HUES64 (cell line): Measurements from ENCODE around the gene CARD9.

Experiments
- H3K27ac ChIP-seq: 2 replicates; pipeline ENCODE4 v1.7.0; 2013; ENCODE audit warnings: low read depth, low read length, inconsistent platforms
- H3K27me3 ChIP-seq: 2 replicates; pipeline ENCODE4 v1.6.1; 2013; ENCODE audit warnings: mild to moderate bottlenecking, low read length; ENCODE audit not compliant: insufficient read depth
- H3K36me3 ChIP-seq: 2 replicates; pipeline ENCODE4 v1.6.1; 2013; ENCODE audit warnings: mild to moderate bottlenecking, low read length; ENCODE audit not compliant: insufficient read depth
- H3K4me1 ChIP-seq: 2 replicates; pipeline ENCODE4 v1.6.1; 2013; ENCODE audit warnings: mild to moderate bottlenecking, low read length, moderate library complexity; ENCODE audit not compliant: insufficient read depth
- H3K4me3 ChIP-seq: 2 replicates; pipeline ENCODE4 v1.5.1; 2013; ENCODE audit warnings: mild to moderate bottlenecking, low read length, moderate library complexity
- H3K9ac ChIP-seq: 2 replicates; pipeline ENCODE4 v1.6.1; 2013; ENCODE audit warnings: mild to moderate bottlenecking, low read depth, low read length
- H3K9me3 ChIP-seq: 2 replicates; pipeline ENCODE4 v1.6.1; 2013; ENCODE audit warnings: low read depth, low read length; ENCODE audit not compliant: insufficient read depth
- WGBS: fragments of 150-250, 120-280 bp; methylation state at CpG from one replicate; pipeline ENCODE4 v1.1.7; 2013; ENCODE audit warnings: missing lambda C conversion rate; 5-methylcytosine and 5-hydroxymethylcytosine counted together

CARD9 gene

DNA sequence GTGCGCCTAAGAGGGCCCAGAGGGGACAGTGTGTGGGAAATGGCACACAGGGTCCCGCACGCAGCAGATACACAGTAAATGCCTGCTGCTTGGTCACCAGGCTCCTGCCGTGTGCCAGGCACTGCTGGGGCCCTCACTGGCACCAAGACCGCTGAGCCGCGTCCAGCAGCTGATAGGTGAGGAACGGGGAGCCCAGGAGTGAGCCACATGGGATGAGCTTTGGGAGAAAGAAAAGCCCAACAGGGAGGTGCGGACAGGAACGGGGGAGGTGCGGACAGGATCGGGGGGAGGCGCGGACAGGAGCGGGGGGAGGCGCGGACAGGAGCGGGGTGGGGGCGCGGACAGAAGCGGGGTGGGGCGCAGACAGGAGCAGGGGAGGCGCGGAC, 29.6 kb downstream of the CARD9 start:
- Histone ChIP-seq H3K9me3 (no peaks in the 10 kb centered on the region), H3K27ac (no peak overlapping the region), H3K9ac (0 out of 2 replicates have a peak overlapping the region, but pooled peaks have one; percentile 65), H3K36me3 (no peaks in the 10 kb centered on the region), H3K27me3 (no peaks in the 10 kb centered on the region), H3K4me3 (no peak overlapping the region), H3K4me1 (peaks cover 16% of the 10 kb centered on the region; the same call in 1 of the 2 replicates)
- 97% methylated on average over 24 of the region's 24 CpGs for WGBS

DNA sequence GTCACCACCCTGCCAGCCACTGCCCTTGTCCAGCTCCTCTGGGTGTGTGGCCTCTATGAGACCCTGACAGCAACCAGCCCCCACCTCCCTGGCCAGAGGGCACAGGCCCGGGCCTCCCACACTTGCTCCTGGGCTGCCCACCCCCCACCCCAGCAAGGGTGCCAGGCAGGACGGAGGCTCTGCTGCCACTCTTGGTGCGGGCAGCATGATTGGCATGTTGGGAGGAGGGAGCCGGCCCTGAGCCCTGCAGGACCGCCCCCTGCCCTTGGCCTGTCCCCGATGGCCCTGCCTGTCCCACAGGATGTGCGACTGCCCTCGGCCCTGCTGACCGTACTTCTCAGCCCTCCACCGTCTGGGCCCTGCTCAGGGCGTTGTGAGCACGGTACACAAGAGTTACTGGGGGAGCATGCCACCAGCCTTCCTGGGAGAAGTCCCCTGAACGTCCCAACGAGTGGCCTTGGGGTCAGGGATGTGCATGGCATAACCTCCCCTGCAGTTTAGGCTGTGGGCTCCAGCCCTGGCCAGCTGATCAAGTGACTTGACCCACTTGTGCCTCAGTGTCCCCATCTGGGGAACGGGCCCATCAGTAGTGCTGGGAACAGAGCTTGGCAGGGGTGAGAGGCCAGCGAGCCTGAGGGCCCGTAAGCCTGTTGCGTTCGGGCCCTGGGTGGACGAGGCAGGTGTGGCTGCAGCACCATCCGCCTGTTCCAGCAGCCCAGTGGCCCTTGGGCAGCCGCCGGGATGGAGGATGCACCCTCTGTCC, 30.2 kb downstream of the CARD9 start:
- Histone ChIP-seq H3K9ac (peak overlapping the region; percentile 65), H3K36me3 (no peaks in the 10 kb centered on the region), H3K27ac (peak overlapping the region; percentile 64), H3K4me1 (peaks cover 16% of the 10 kb centered on the region; the same call in 1 of the 2 replicates), H3K4me3 (peak overlapping the region; percentile 51; the same call in 1 of the 2 replicates), H3K9me3 (no peaks in the 10 kb centered on the region), H3K27me3 (no peaks in the 10 kb centered on the region)
- 74% methylated on average over 23 of the region's 23 CpGs for WGBS

DNA sequence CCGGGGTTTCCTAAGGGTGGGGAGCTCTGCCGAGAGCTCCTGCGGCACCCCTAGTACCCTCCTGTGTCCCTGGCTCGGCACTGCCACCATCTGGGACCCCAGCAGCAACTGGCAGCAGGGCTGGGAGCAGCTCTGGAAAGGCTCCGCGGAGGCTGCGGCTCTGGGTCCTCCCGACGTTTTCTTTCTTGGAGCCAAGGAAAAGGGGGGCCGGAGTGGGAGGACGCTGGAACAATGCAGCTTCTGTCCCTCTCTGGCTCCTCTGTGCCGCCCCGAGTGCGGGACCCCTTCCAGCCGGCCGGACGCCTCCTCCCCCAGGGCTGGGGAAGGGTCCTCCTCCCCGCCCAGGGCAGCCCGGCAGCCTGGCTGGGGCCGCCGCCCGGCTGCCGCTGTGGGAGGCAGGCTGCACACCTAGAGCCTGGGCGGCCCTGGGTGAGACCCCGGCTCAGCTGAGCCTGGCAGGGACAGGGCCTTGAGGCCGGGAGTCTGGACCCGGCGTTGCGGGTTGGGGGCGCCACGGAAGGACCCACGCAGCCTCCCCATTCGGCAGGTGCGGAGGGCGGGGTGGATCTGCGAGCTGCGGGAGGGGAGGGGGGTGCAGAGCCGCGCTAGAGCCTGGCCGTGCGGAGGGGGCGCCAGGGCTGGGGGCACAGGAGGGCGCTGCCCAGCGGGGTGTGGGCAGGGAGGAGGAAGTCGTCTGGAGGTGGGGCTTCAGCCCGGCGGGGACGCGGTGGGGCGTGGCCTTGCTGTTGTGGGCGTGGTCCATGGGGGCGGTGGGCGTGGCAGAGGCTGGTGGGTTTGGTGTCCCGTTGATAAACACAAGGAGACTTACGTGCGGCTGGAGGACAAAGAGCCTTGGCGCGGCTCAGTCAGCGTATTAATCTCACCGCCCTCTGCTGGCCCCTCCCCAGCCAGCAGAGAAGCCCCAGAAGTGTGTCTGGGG, 31.0 kb downstream of the CARD9 start:
- H3K27me3 ChIP-seq, result no peaks in the 10 kb centered on the region
- H3K9me3 ChIP-seq, result no peaks in the 10 kb centered on the region
- no peaks in the 10 kb centered on the region for H3K36me3 ChIP-seq
- peak overlapping the region; percentile 51 for H3K4me3 ChIP-seq
- 9% methylated on average over 60 of the region's 60 CpGs for WGBS
- peaks cover 16% of the 10 kb centered on the region; the same call in 1 of the 2 replicates for H3K4me1 ChIP-seq
- peak overlapping the region; percentile 64 for H3K27ac ChIP-seq
- peak overlapping the region; percentile 65 for H3K9ac ChIP-seq

DNA sequence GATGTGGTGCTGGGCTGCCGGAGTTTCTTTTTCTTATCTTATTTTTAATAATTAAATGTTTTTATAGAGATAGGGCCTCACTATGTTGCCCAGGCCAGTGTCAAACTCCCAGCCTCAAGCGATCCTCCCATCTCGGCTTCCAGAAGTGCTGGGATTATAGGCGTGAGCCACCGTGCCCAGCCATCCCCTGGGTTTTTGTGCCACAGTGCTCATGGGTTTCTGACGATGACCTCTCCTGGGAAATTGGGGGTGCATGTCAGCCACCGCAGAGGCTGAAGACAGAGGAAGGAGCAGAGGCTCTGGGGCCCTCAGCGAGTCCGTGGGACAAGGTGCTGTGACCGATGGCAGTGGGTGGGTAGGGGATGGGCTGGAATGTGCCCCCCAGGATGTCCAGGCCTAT, 31.7 kb downstream of the CARD9 start:
- no peaks in the 10 kb centered on the region for H3K36me3 ChIP-seq
- no peaks in the 10 kb centered on the region for H3K9me3 ChIP-seq
- 92% methylated on average over 9 of the region's 10 CpGs for WGBS
- H3K9ac ChIP-seq, result peak overlapping the region; percentile 48; the same call in 1 of the 2 replicates
- no peaks in the 10 kb centered on the region for H3K27me3 ChIP-seq
- H3K4me3 ChIP-seq, result no peak overlapping the region
- peaks cover 16% of the 10 kb centered on the region; the same call in 1 of the 2 replicates for H3K4me1 ChIP-seq
- no peak overlapping the region for H3K27ac ChIP-seq

DNA sequence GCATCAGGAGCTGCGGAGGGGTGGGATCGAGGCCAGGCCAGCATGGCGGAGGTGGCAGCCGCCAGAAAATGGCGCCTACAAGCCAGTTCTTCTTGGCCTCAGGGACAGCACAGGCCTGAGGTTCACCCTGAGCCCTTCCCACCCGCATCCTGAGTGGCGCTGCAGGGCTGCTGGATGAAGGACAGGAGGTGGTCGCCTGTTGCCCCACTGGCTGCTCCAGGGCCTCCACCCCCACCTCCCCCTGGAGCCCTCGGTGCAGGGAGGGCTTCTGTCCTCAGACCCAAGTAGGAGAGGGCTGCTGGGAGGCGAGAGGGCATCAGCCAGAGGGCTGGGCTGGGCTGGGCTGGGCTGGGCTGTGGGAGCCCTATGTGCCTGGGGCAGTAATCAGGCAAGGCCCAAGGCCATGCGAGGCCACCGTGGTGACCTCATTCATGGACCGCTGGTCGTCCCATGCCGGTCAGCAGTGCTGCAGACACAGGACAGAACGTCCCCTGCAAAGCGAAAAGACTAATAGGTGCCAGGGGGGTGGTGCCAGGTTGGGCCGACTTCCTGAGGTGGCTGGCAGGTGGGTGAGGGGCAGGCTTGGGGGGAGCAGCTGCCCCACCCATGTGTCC, 32.3 kb downstream of the CARD9 start:
- Histone ChIP-seq H3K36me3 (0 out of 2 replicates have a peak, but pooled peaks cover 4% of the 10 kb centered on the region), H3K9me3 (no peaks in the 10 kb centered on the region), H3K9ac (no peak overlapping the region), H3K27ac (no peak overlapping the region), H3K4me1 (peaks cover 11% of the 10 kb centered on the region; the same call in 1 of the 2 replicates), H3K27me3 (no peaks in the 10 kb centered on the region), H3K4me3 (no peak overlapping the region)
- 93% methylated on average over 18 of the region's 18 CpGs for WGBS

DNA sequence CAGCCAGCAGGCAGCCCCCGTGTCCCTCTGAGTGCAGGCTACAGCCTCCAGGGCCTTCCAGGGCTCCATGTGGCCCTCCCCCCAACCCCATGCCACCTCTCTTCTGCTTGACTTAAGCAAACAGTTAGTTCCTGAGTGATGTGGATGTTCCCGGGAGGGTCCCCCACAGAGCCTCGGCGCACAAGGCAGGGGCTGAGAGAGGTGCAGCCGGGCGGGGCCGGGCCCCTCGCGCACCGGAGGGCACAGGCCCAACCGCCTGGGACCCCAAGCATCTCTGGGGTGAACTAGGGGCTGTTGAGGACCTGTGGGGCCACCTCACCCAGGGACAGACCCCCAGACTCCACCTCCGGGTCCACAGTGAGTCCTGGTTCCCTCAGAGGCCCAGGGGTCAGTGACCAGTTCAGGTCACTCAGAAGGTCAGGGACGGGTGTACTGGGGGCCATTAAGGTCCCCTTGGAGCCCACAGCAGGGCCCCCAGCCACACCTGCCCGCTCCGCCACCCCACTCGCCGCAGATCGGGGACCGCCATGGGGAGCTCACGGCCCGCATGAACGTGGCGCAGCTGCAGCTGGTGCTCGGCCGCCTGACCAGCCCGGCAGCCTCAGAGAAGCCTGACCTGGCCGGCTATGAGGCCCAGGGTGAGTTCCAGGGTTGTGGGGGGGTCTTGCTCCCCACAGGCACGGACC, 33.0 kb downstream of the CARD9 start:
- H3K27ac ChIP-seq, result no peak overlapping the region
- no peaks in the 10 kb centered on the region for H3K27me3 ChIP-seq
- 95% methylated on average over 28 of the region's 28 CpGs for WGBS
- no peaks in the 10 kb centered on the region for H3K9me3 ChIP-seq
- no peak overlapping the region for H3K9ac ChIP-seq
- H3K36me3 ChIP-seq, result 0 out of 2 replicates have a peak, but pooled peaks cover 4% of the 10 kb centered on the region
- no peak overlapping the region for H3K4me3 ChIP-seq
- H3K4me1 ChIP-seq, result peaks cover 11% of the 10 kb centered on the region; the same call in 1 of the 2 replicates

DNA sequence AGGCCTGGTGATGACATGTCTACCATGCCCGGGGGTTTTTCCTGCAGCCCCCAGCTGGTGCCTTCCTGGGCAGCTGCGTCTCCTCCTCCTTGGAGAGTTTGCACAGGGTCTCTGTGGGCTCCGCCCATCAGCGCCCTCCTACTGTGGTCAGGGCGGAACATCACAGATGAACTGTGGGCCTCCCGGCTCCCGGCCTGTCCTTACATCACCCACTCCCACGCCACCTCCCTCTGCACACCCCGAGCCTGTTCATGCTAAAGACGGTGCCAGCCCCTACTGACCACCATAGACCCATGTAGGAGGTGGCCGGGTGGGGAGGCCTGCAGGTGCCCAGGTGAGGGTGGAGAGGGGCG, 33.5 kb downstream of the CARD9 start:
- no peak overlapping the region for H3K4me3 ChIP-seq
- H3K27me3 ChIP-seq, result no peaks in the 10 kb centered on the region
- H3K27ac ChIP-seq, result no peak overlapping the region
- H3K9me3 ChIP-seq, result no peaks in the 10 kb centered on the region
- 0 out of 2 replicates have a peak, but pooled peaks cover 4% of the 10 kb centered on the region for H3K36me3 ChIP-seq
- no peak overlapping the region for H3K9ac ChIP-seq
- WGBS, result 92% methylated on average over 12 of the region's 12 CpGs
- H3K4me1 ChIP-seq, result peaks cover 11% of the 10 kb centered on the region; the same call in 1 of the 2 replicates

DNA sequence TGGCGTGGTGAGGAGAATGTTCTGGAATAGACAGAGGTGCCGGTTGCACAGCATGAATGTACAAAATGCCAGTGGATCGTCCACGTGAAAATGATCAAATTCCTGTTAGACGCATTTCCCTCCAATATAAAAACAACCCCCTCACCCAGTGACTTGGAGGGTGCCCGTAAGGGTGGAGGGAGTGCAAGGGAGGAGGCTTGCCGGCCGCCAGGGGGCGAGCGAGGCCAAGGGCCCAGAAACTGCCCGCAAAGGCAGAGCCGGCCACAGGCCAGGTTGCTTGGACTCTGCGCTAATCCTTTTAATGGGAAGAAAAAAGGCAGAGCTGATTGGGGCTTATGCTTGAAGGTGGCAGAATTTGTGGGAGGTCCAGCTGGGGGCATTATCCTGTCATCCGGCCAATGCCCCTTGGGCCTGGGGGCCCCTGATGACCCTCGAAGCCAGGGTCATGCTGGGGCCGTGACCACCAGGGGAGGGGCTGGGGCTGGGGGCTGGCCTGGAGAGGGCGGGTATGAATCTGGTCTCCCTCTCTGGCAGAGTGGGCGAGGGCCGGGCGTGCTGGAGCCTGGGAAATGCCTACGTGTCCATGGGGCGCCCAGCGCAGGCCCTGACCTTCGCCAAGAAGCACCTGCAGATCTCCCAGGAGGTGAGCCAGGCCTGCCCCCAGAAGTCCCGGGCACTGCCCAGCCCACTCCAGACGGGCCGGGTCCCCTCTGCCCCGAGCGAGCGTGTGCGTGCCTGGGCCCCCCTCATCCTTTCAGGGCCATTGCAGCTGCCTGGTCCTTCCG, 34.1 kb downstream of the CARD9 start:
- 0 out of 2 replicates have a peak, but pooled peaks cover 4% of the 10 kb centered on the region for H3K36me3 ChIP-seq
- H3K27ac ChIP-seq, result no peak overlapping the region
- no peak overlapping the region for H3K9ac ChIP-seq
- H3K4me1 ChIP-seq, result peaks cover 11% of the 10 kb centered on the region; the same call in 1 of the 2 replicates
- 70% methylated on average over 32 of the region's 32 CpGs for WGBS
- no peak overlapping the region for H3K4me3 ChIP-seq
- no peaks in the 10 kb centered on the region for H3K9me3 ChIP-seq
- no peaks in the 10 kb centered on the region for H3K27me3 ChIP-seq

DNA sequence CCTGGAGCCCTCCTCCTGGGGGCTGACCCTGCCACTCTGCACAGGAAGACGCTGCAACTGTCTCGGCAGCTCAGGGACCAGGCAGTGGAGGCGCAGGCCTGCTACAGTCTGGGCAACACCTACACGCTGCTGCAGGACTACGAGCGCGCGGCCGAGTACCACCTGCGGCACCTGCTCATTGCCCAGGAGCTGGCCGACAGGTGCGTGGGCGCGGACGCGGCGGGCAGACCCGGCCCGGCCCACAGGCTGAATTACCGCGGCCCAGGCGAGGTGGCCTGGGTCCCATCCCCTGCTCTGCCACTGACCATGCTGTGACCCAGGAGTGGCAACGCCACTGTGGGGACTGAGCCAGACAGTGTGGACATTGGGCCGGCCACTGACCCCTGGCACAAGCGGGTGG, 35.0 kb downstream of the CARD9 start:
- 0 out of 2 replicates have a peak, but pooled peaks cover 4% of the 10 kb centered on the region for H3K36me3 ChIP-seq
- H3K27me3 ChIP-seq, result no peaks in the 10 kb centered on the region
- peaks cover 11% of the 10 kb centered on the region; the same call in 1 of the 2 replicates for H3K4me1 ChIP-seq
- no peak overlapping the region for H3K4me3 ChIP-seq
- no peak overlapping the region for H3K9ac ChIP-seq
- H3K27ac ChIP-seq, result no peak overlapping the region
- H3K9me3 ChIP-seq, result no peaks in the 10 kb centered on the region
- WGBS, result 95% methylated on average over 25 of the region's 25 CpGs
